ENCODE data around the gene ZNF44.
"Not testable (repeated sequence)": the region's sequence is repeated elsewhere in the genome, so short reads cannot be mapped to it uniquely, and the experiment has no call there.

The ZNF44 gene

GRCh38 chr19:12325690-12326089, 31.0 kb upstream of the ZNF44 start:
- Histone ChIP-seq H3K36me3 (ENCODE audit: control insufficient read depth in 2 of 2, insufficient read depth in 1 of 2, low read length in 2 of 2) (peaks cover 0 to 12% of the 10 kb centered on the region in 2 experiments; a peak in 2 of 3 replicates), H3K4me3 (ENCODE audit: low read depth, low read length) (no peak overlapping the region), H3K9me3 (ENCODE audit: control insufficient read depth, insufficient read depth, low read depth, low read length) (no peaks in the 10 kb centered on the region), H3K27ac (ENCODE audit: extremely low read depth, low read depth, low read length) (no peak overlapping the region), H3K4me1 (ENCODE audit: control insufficient read depth, insufficient read depth, low read length) (no peaks in the 10 kb centered on the region)
- TF ChIP-seq ZEB2 (tag by site-specific recombination; IDR thresholded peaks at IDR 0.05) (no peak), ZNF670 (tag by site-specific recombination; IDR thresholded peaks at IDR 0.05; ENCODE audit: low read depth) (no peak), ZNF423 (tag by site-specific recombination; IDR thresholded peaks at IDR 0.05) (no peak), ZNF416 (tag by site-specific recombination; IDR thresholded peaks at IDR 0.05) (no peak), KLF7 (tag by site-specific recombination; IDR thresholded peaks at IDR 0.05; ENCODE audit: borderline replicate concordance) (no peak), ZNF560 (tag by site-specific recombination; IDR thresholded peaks at IDR 0.05; ENCODE audit: borderline replicate concordance) (no peak)
- ChIA-PET POLR2A (no interaction called here), CTCF (no interaction called here)

- H3K4me1 ChIP-seq (ENCODE audit: control insufficient read depth, insufficient read depth, low read length) = no peaks in the 10 kb centered on the region
- H3K27ac ChIP-seq (ENCODE audit: extremely low read depth, low read depth, low read length) = no peak overlapping the region
- ChIA-PET CTCF (no interaction called here), POLR2A (no interaction called here)
- no peak overlapping the region for H3K4me3 ChIP-seq (ENCODE audit: low read depth, low read length)
- no peak for TF ChIP-seq MYNN (tag by site-specific recombination; IDR thresholded peaks at IDR 0.05; ENCODE audit: borderline replicate concordance)
- peak; percentile 88 for TF ChIP-seq SETDB1 (IDR thresholded peaks at IDR 0.05; ENCODE audit: insufficient read length, low read length)
- TF ChIP-seq ZNF132 (tag by site-specific recombination; IDR thresholded peaks at IDR 0.05; ENCODE audit: borderline replicate concordance) = no peak
- TF ChIP-seq, protein P1, sequence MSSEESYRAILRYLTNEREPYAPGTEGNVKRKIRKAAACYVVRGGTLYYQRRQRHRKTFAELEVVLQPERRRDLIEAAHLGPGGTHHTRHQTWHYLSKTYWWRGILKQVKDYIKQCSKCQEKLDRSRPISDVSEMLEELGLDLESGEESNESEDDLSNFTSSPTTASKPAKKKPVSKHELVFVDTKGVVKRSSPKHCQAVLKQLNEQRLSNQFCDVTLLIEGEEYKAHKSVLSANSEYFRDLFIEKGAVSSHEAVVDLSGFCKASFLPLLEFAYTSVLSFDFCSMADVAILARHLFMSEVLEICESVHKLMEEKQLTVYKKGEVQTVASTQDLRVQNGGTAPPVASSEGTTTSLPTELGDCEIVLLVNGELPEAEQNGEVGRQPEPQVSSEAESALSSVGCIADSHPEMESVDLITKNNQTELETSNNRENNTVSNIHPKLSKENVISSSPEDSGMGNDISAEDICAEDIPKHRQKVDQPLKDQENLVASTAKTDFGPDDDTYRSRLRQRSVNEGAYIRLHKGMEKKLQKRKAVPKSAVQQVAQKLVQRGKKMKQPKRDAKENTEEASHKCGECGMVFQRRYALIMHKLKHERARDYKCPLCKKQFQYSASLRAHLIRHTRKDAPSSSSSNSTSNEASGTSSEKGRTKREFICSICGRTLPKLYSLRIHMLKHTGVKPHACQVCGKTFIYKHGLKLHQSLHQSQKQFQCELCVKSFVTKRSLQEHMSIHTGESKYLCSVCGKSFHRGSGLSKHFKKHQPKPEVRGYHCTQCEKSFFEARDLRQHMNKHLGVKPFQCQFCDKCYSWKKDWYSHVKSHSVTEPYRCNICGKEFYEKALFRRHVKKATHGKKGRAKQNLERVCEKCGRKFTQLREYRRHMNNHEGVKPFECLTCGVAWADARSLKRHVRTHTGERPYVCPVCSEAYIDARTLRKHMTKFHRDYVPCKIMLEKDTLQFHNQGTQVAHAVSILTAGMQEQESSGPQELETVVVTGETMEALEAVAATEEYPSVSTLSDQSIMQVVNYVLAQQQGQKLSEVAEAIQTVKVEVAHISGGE (tag by site-specific recombination; conservative IDR thresholded peaks at IDR 0.05; ENCODE audit: low read depth) = no peak
- TF ChIP-seq ZNF10 (tag by site-specific recombination; IDR thresholded peaks at IDR 0.05) = no peak
- TF ChIP-seq ZNF596 (tag by site-specific recombination; IDR thresholded peaks at IDR 0.05) = no peak
- H3K36me3 ChIP-seq (ENCODE audit: control insufficient read depth in 2 of 2, insufficient read depth in 1 of 2, low read length in 2 of 2) = peaks cover 0 to 34% of the 10 kb centered on the region in 2 experiments; a peak in 2 of 3 replicates
- H3K9me3 ChIP-seq (ENCODE audit: control insufficient read depth, insufficient read depth, low read depth, low read length) = no peaks in the 10 kb centered on the region
These were observed 24.2 kb upstream of the ZNF44 start for GRCh38 chr19:12318782-12319413.

DNA sequence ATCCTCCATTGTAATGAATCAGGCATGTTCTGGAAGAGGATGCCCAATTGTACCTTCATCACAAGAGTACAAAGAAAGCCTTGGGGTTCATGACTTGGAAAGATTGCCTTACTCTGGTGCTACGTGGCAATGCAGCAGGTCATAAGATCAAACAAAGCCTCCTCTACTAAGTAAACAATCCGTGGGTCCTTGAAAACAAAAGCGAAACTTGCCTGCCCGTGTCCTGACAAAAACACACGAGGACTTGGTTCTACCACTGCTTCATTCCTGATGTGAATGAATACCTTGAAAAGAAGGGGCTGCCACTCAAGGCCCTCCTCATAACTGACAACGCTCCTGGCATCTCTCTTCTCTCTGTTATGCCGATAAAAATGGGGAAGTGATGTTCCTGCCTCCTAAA, 19.9 kb upstream of the ZNF44 start:
- no peak overlapping the region for H3K27ac ChIP-seq (ENCODE audit: extremely low read depth, low read depth, low read length)
- peaks cover 0 to 14% of the 10 kb centered on the region in 2 experiments; a peak in 1 of 3 replicates for H3K36me3 ChIP-seq (ENCODE audit: control insufficient read depth in 2 of 2, insufficient read depth in 1 of 2, low read length in 2 of 2)
- H3K4me3 ChIP-seq (ENCODE audit: low read depth, low read length) = no peak overlapping the region
- CTCF ChIA-PET = no interaction called here
- no peaks in the 10 kb centered on the region for H3K4me1 ChIP-seq (ENCODE audit: control insufficient read depth, insufficient read depth, low read length)
- TF ChIP-seq ZNF169 (tag by site-specific recombination; IDR thresholded peaks at IDR 0.05) (no peak), ZNF747 (tag by site-specific recombination; IDR thresholded peaks at IDR 0.05) (no peak), GLIS1 (tag by site-specific recombination; IDR thresholded peaks at IDR 0.05) (0 out of 2 replicates have a peak, but pooled peaks have one; percentile 12), ZNF175 (tag by site-specific recombination; IDR thresholded peaks at IDR 0.05) (no peak)
- TF ChIP-seq, protein P1 (tag by site-specific recombination; conservative IDR thresholded peaks at IDR 0.05; ENCODE audit: low read depth) = no peak
- H3K9me3 ChIP-seq (ENCODE audit: control insufficient read depth, insufficient read depth, low read depth, low read length) = no peaks in the 10 kb centered on the region
- POLR2A ChIA-PET = interaction anchor here (0.7 kb wide), 2 partner anchors 19 to 51 kb away, joined by 3 to 4 read pairs; partner anchors contain the start of genes ZNF442 and ZNF563

DNA sequence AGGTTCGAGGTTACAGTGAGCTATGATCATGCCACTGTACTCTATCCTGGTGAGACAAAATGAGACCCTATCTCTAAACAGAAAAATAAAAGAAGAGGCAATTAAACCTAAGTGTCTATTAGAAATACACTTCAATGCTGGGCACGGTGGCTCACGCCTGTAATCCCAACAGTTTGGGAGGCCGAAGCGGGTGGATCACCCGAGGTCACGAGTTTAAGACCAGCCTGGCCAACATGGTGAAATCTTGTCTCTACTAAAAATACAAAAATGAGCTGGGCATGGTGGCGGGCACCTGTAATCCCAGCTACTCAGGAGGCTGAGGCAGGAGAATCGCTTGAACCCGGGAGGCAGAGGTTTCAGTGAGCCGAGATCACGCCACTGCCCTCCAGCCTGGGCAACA, 14.2 kb upstream of the ZNF44 start:
- POLR2A ChIA-PET; H3K4me3 ChIP-seq (ENCODE audit: low read depth, low read length); H3K27ac ChIP-seq (ENCODE audit: extremely low read depth, low read depth, low read length); H3K4me1 ChIP-seq (ENCODE audit: control insufficient read depth, insufficient read depth, low read length); H3K36me3 ChIP-seq (ENCODE audit: control insufficient read depth in 2 of 2, insufficient read depth in 1 of 2, low read length in 2 of 2); H3K9me3 ChIP-seq (ENCODE audit: control insufficient read depth, insufficient read depth, low read depth, low read length); CTCF ChIA-PET: not testable (repeated sequence)
